ENCODE data around the gene ESYT1. TPM values are rescaled to one million over a fixed set of nuclear protein-coding genes. Genes with fewer than 3 reads are reported as not detected.
A peak's percentile ranks its signal among the peaks of the same experiment; 100 is the strongest.

Gene ESYT1
- total and polyA plus RNA-seq, 2 donors (not counting 3 experiments of a cell fraction or from before 2014, with no cell fraction given): 161 to 234 TPM

- Histone ChIP-seq H4K20me1 (replicated peaks; ENCODE audit: control insufficient read depth, extremely low read depth, insufficient read depth, low read length) (no peaks in the 10 kb centered on the region), H2AFZ (ENCODE audit: low read depth, low read length) (peak overlapping the region; percentile 45), H3K9ac (replicated peaks; ENCODE audit: extremely low read depth, insufficient read depth, low read length) (peak overlapping the region; percentile 70), H3K9me1 (replicated peaks; ENCODE audit: control insufficient read depth, extremely low read depth, insufficient read depth, low read length) (no peaks in the 10 kb centered on the region), H3K27ac (ENCODE audit: insufficient read depth, low read depth, low read length) (peak overlapping the region; percentile 60), H3K36me3 (ENCODE audit: control insufficient read depth in 2 of 2, extremely low read depth in 1 of 2, insufficient read depth in 2 of 2, low read length in 2 of 2) (peaks cover 13 to 14% of the 10 kb centered on the region in 2 experiments), H3K79me2 (ENCODE audit: control insufficient read depth, insufficient read depth, low read length) (peaks cover 35% of the 10 kb centered on the region), H3K4me1 (ENCODE audit: control insufficient read depth, extremely low read depth, insufficient read depth, low read length) (peaks cover 20% of the 10 kb centered on the region), H3K4me2 (ENCODE audit: insufficient read depth, low read length) (peak overlapping the region; percentile 85), H3K9me3 (replicated peaks; ENCODE audit: control insufficient read depth, insufficient read depth, low read length) (no peaks in the 10 kb centered on the region), H3K27me3 (ENCODE audit: control insufficient read depth in 2 of 2, insufficient read depth in 2 of 2, low read length in 2 of 2) (peaks cover 0 to 6% of the 10 kb centered on the region in 2 experiments), H3K4me3 (replicated peaks in 1 of 3; ENCODE audit: insufficient read depth in 1 of 3, low read depth in 1 of 3, low read length in 3 of 3) (peak overlapping the region; percentile 49 to 85 (median 68))
- dilution Hi-C loops (cut with MboI; ENCODE audit: extremely low pct_ligation_motif_present, low sequenced_read_pairs): no loop called here
- CTCF ChIA-PET: interaction anchor here (0.6 to 5.3 kb wide), 15 partner anchors 10 to 365 kb away, joined by 3 to 59 read pairs (median 7); partner anchors contain the start of genes ERBB3, SMARCC2 and ZC3H10
- POLR2A ChIA-PET: interaction anchor here (0.6 to 3.3 kb wide), 8 partner anchors 8 to 282 kb away, joined by 3 to 37 read pairs (median 4); partner anchors contain the start of genes DNAJC14, RPL41, SMARCC2 and SUOX
- TF ChIP-seq GATA2 (IDR thresholded peaks at IDR 0.05; ENCODE audit: insufficient read depth, insufficient read length, low read depth, low read length) (no peak), FOS (IDR thresholded peaks at IDR 0.05; ENCODE audit: borderline replicate concordance, insufficient read depth, low read length) (no peak)
- TF ChIP-seq, protein P1, sequence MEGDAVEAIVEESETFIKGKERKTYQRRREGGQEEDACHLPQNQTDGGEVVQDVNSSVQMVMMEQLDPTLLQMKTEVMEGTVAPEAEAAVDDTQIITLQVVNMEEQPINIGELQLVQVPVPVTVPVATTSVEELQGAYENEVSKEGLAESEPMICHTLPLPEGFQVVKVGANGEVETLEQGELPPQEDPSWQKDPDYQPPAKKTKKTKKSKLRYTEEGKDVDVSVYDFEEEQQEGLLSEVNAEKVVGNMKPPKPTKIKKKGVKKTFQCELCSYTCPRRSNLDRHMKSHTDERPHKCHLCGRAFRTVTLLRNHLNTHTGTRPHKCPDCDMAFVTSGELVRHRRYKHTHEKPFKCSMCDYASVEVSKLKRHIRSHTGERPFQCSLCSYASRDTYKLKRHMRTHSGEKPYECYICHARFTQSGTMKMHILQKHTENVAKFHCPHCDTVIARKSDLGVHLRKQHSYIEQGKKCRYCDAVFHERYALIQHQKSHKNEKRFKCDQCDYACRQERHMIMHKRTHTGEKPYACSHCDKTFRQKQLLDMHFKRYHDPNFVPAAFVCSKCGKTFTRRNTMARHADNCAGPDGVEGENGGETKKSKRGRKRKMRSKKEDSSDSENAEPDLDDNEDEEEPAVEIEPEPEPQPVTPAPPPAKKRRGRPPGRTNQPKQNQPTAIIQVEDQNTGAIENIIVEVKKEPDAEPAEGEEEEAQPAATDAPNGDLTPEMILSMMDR (IDR thresholded peaks at IDR 0.05; ENCODE audit: extremely low read depth in 1 of 2, insufficient read depth in 1 of 2, low read depth in 1 of 2, low read length in 2 of 2): peak in 1 of 2 donors; percentile 9
- TF ChIP-seq, protein P2, sequence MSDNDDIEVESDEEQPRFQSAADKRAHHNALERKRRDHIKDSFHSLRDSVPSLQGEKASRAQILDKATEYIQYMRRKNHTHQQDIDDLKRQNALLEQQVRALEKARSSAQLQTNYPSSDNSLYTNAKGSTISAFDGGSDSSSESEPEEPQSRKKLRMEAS (IDR thresholded peaks at IDR 0.05; ENCODE audit: insufficient read depth, insufficient read length): peak; percentile 72
- TSS peak; percentile 43 for BruUV-seq (replicated peaks)
- FAIRE-seq (no peak), DNase-seq (ENCODE audit: low read depth, low spot score) (peak; percentile 32)
- intact Hi-C loops (cut with micrococcal nuclease): loop anchor here (1.0 to 2.0 kb wide), 7 partner anchors 11 to 366 kb away; partner anchors contain the start of genes DNAJC14 and RPL41
These were observed 23.1 kb upstream of the ESYT1 start for GRCh38 chr12:56104815-56105608.
